HFFc6 (cell line): ENCODE results near the gene ARHGAP45. TPM values are rescaled to one million over a fixed set of nuclear protein-coding genes. Genes with fewer than 3 reads are reported as not detected.

Experiments used
- DNase-seq: peaks from one replicate; pipeline ENCODE4 v3.0.0-alpha.2; 2018
- H3K27ac Mint-ChIP-seq: 2 replicates; pipeline ENCODE4 v1.8.0; 2020; ENCODE audit warnings: mild to moderate bottlenecking, mixed read lengths
- H3K27me3 Mint-ChIP-seq: 2 replicates; pipeline ENCODE4 v1.8.0; 2021; ENCODE audit warnings: mild to moderate bottlenecking, moderate library complexity, mixed read lengths; ENCODE audit not compliant: insufficient read depth
- H3K36me3 Mint-ChIP-seq: 2 replicates; pipeline ENCODE4 v1.8.0; 2021; ENCODE audit warnings: low read depth, mixed read lengths
- H3K4me1 Mint-ChIP-seq: 2 replicates; pipeline ENCODE4 v1.8.0; 2020; ENCODE audit warnings: low read depth, mixed read lengths
- H3K4me3 Mint-ChIP-seq: 2 replicates; pipeline ENCODE4 v1.8.0; 2020; ENCODE audit warnings: mild to moderate bottlenecking, moderate library complexity, mixed read lengths
- H3K9me3 Mint-ChIP-seq: 2 replicates; pipeline ENCODE4 v1.8.0; 2020; ENCODE audit warnings: mild to moderate bottlenecking, mixed read lengths
- CTCF ChIP-seq: fragments of 200-600 bp; sonication (generic); IDR thresholded peaks from 2 replicates; pipeline ENCODE4 v1.5.0; 2021; ENCODE audit warnings: antibody characterized with exemption, mild to moderate bottlenecking
- total RNA-seq, 6 experiments: library from RNA; stranded (reverse); fragmentation: NEBNext Ultra II Directional; extraction: Animal tissue kit (Norgen Biotek cat#: 25700); gene quantifications; 2 replicates in 1 of 6; 3 replicates in 5 of 6; pipeline ENCODE4 v1.2.3, GENCODE V29; 2021

Gene ARHGAP45
- total RNA-seq, 6 experiments from 2014 or later = 0.28 to 0.74 (median 0.60) TPM

DNA sequence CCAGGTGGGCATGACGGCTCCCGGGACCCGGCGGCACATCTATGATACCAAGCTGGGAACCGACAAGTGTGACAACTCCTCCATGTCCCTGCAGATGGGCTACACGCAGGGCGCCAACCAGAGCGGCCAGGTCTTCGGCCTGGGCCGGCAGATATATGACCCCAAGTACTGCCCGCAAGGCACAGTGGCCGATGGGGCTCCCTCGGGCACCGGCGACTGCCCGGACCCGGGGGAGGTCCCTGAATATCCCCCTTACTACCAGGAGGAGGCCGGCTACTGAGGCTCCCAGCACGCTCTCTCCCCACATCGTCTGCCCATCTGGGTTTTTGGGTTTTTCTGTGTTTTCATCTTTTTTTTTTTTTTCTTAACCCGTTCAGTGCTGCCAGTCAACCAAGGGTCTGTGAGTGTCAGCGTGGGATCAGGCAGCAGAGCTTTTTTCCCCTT, 29.3 kb upstream of the ARHGAP45 start:
- peaks cover 33% of the 10 kb centered on the region for H3K27me3 Mint-ChIP-seq
- DNase-seq = no peak
- peak overlapping the region; percentile 28 for H3K4me3 Mint-ChIP-seq
- H3K9me3 Mint-ChIP-seq = peaks cover 6% of the 10 kb centered on the region; the same call in 1 of the 2 replicates
- H3K36me3 Mint-ChIP-seq = peaks cover 10% of the 10 kb centered on the region
- H3K27ac Mint-ChIP-seq = peak overlapping the region; percentile 48; the same call in 1 of the 2 replicates
- no peak for TF ChIP-seq CTCF
- H3K4me1 Mint-ChIP-seq = peaks cover 36% of the 10 kb centered on the region

- no peak for TF ChIP-seq CTCF
- Mint-ChIP-seq H3K36me3 (peaks cover 10% of the 10 kb centered on the region), H3K4me1 (peaks cover 36% of the 10 kb centered on the region), H3K4me3 (peak overlapping the region; percentile 91), H3K9me3 (peaks cover 6% of the 10 kb centered on the region; the same call in 1 of the 2 replicates), H3K27ac (peak overlapping the region; percentile 49), H3K27me3 (peaks cover 32% of the 10 kb centered on the region)
- no peak for DNase-seq
Measured at GRCh38 chr19:1038978-1039645, 27.9 kb upstream of the ARHGAP45 start.

DNA sequence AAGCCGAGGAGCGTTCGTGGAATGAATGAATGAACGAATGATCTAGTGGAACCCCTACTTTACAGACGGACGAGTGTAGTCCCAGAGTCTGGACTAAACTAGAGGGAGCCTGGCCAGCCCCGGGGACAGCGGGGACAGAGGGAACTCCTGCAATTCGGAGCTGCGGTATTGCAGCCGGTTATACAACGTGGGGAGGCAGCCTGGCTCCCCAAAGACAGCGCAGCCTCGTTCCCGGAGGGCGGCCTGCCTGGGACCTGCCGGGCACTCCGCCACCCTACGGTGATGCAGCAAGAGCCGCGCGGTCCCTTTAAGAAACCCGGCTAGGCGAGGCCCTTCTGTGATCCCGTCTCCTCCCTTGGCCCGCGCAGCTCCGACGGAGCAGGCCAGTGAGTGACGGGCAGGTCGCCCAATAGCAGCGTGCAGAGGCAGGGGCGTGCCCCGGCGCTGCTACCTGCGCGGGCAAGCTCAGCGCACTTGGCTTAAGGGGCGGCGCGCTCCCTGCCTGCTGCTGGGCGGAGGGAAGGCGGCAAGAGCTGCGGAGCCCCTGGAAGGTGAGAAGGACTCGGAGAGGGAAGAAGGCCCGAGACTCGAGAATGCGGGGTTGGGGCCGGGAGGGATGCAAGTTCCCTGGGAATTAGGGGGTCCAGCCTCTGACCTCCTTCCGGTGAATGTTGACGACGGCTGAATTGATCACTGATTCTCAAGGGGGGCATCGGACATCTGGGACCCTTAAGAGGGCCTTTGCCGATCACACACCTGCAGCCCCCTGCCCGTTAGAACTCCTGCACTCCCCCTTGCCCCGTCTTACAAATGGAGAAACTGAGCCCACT, 27.1 kb upstream of the ARHGAP45 start, which contains the start of gene ABCA7:
TSS of gene ABCA7 (plus strand) at position 462 of the 830 bp plus-strand sequence. CDS start 1,255 bp downstream, outside the sequence.
- peaks cover 6% of the 10 kb centered on the region; the same call in 1 of the 2 replicates for H3K9me3 Mint-ChIP-seq
- H3K4me1 Mint-ChIP-seq = peaks cover 36% of the 10 kb centered on the region
- peaks cover 32% of the 10 kb centered on the region for H3K27me3 Mint-ChIP-seq
- peak within 1 kb of the TSS; percentile 49 for H3K27ac Mint-ChIP-seq
- H3K36me3 Mint-ChIP-seq = peaks cover 10% of the 10 kb centered on the region
- peak; percentile 9; the same call in 1 of the 2 replicates for TF ChIP-seq CTCF
- peak within 1 kb of the TSS; percentile 91 for H3K4me3 Mint-ChIP-seq
- peak; percentile 98 for DNase-seq

DNA sequence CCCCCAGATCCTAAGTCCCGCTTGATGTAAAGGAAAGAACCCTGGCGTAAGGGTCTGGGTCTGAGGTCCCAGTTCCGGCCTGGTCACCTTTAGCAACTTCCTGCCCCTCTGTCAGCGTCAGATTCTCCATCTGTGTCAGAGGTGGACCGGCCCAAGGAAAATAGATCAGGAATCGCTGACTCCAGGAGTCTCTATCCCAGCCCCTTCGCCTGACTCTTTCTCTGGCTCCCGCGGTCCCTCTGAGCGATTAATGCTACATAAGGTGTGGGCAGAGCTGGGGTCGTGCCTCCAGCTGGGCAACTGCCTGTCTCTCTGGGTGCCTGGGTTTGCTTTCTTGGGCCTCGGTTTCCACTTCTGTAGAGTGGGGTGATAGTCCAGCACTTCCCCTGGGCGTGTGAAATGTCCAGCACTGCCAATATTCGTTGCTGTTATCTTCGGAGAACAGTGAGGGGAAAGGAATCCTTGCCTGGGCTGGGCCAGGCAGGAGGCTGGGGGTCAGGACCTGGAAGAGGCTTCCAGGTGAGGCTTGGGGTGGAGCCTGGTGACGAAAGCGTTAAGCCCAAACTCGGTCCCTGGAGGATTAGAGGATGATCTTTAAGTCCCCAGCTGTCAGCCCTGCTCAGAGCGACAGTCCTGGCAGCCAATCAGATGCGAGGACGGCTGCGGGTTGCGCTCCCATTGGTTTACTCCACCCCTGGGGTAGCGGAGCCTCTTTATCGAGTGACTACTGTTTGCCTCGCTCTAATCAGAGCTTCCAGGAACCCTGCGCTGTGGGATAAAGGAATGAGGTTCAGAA, 26.3 kb upstream of the ARHGAP45 start:
- DNase-seq = peak; percentile 93
- Mint-ChIP-seq H3K36me3 (peaks cover 10% of the 10 kb centered on the region), H3K4me3 (peak overlapping the region; percentile 91), H3K4me1 (peaks cover 36% of the 10 kb centered on the region), H3K27me3 (peaks cover 30% of the 10 kb centered on the region), H3K9me3 (peaks cover 12% of the 10 kb centered on the region; the same call in 1 of the 2 replicates), H3K27ac (peak overlapping the region; percentile 49)
- TF ChIP-seq CTCF = no peak

GRCh38 chr19:1041272-1041834, 25.6 kb upstream of the ARHGAP45 start:
- peaks cover 36% of the 10 kb centered on the region for H3K4me1 Mint-ChIP-seq
- peaks cover 30% of the 10 kb centered on the region for H3K27me3 Mint-ChIP-seq
- peak overlapping the region; percentile 91 for H3K4me3 Mint-ChIP-seq
- peak overlapping the region; percentile 49; the same call in 1 of the 2 replicates for H3K27ac Mint-ChIP-seq
- no peak for TF ChIP-seq CTCF
- no peak for DNase-seq
- H3K36me3 Mint-ChIP-seq = peaks cover 7% of the 10 kb centered on the region
- peaks cover 12% of the 10 kb centered on the region; the same call in 1 of the 2 replicates for H3K9me3 Mint-ChIP-seq
